Subcutaneous abdominal adipose tissue (tissue), 5 donors: ENCODE measurements around the gene KCNC4.

Experiments used
- H3K27ac ChIP-seq: one replicate; pipeline ENCODE4 v1.7.0; 2013; ENCODE audit warnings: low read depth, mild to moderate bottlenecking, inconsistent platforms, low read length, moderate library complexity
- H3K27me3 ChIP-seq, 5 donors: one replicate each; pipeline ENCODE4 v1.7.0; 2013; ENCODE audit warnings: low read length in 5 of 5, inconsistent platforms in 1 of 5; ENCODE audit not compliant: control insufficient read depth in 5 of 5, insufficient read depth in 4 of 5
- H3K36me3 ChIP-seq, 5 donors: one replicate each; pipeline ENCODE4 v1.7.0; 2013; ENCODE audit warnings: low read length in 5 of 5; ENCODE audit not compliant: control insufficient read depth in 5 of 5, insufficient read depth in 5 of 5
- H3K4me1 ChIP-seq, 5 donors: one replicate each; pipeline ENCODE4 v1.7.0; 2013; ENCODE audit warnings: low read length in 5 of 5, mild to moderate bottlenecking in 3 of 5, moderate library complexity in 1 of 5; ENCODE audit not compliant: control insufficient read depth in 5 of 5, insufficient read depth in 5 of 5
- H3K4me3 ChIP-seq, 5 donors: one replicate each; pipeline ENCODE4 v1.7.0; 2013; ENCODE audit warnings: low read length in 5 of 5, low read depth in 1 of 5
- H3K9ac ChIP-seq, 5 donors: one replicate each; pipeline ENCODE4 v1.7.0; 2013; ENCODE audit warnings: low read length in 5 of 5, mild to moderate bottlenecking in 4 of 5, moderate library complexity in 3 of 5
- H3K9me3 ChIP-seq, 5 donors: one replicate each; pipeline ENCODE4 v1.7.0; 2013; ENCODE audit warnings: low read length in 5 of 5; ENCODE audit not compliant: control insufficient read depth in 5 of 5
- donor health status: healthy.
- donor health status: healthy.
- donor health status: healthy.
- donor health status: healthy.
- donor health status: healthy.

The KCNC4 gene

GRCh38 chr1:110249256-110249655, 39.1 kb downstream of the KCNC4 start:
- no peaks in the 10 kb centered on the region for H3K36me3 ChIP-seq
- H3K4me1 ChIP-seq = no peaks in the 10 kb centered on the region
- H3K27me3 ChIP-seq = no peaks in the 10 kb centered on the region
- no peaks in the 10 kb centered on the region for H3K9me3 ChIP-seq
- no peak overlapping the region for H3K9ac ChIP-seq
- H3K4me3 ChIP-seq = no peak overlapping the region
- no peak overlapping the region for H3K27ac ChIP-seq

- no peaks in the 10 kb centered on the region for H3K4me1 ChIP-seq
- H3K4me3 ChIP-seq = no peak overlapping the region
- no peak overlapping the region for H3K27ac ChIP-seq
- no peak overlapping the region for H3K9ac ChIP-seq
- H3K27me3 ChIP-seq = no peaks in the 10 kb centered on the region
- no peaks in the 10 kb centered on the region for H3K36me3 ChIP-seq
- H3K9me3 ChIP-seq = no peaks in the 10 kb centered on the region
Observed at GRCh38 chr1:110250008-110250407, 39.9 kb downstream of the KCNC4 start.

GRCh38 chr1:110250749-110251148, 40.6 kb downstream of the KCNC4 start:
- Histone ChIP-seq H3K27ac (no peak overlapping the region), H3K9ac (no peak overlapping the region), H3K4me3 (no peak overlapping the region), H3K36me3 (no peaks in the 10 kb centered on the region), H3K27me3 (no peaks in the 10 kb centered on the region), H3K9me3 (no peaks in the 10 kb centered on the region), H3K4me1 (peaks cover 0 to 5% (median 0%) of the 10 kb centered on the region in 5 donors)

DNA sequence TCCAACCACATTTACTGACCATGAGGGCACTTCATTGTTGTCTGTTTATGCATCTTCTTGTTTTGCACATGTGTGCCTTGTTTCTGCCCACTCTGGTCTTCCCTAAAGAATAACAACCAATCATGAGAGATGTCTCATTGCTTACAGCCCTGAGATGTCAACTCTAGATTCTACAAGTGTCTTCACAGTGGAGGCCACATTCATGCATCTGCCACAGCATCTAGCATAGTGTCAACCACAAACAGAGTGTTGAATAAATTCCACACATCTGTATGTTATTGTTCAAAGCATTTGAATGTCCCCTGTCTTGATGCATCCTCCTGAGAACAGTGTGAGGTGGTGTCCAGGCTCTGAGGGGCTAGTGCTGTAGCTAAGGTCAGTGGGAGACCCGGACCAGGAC, 43.1 kb downstream of the KCNC4 start:
- no peak overlapping the region for H3K27ac ChIP-seq
- no peaks in the 10 kb centered on the region for H3K9me3 ChIP-seq
- H3K9ac ChIP-seq = no peak overlapping the region
- peaks cover 0 to 12% (median 0%) of the 10 kb centered on the region in 5 donors for H3K4me1 ChIP-seq
- H3K4me3 ChIP-seq = no peak overlapping the region
- peaks cover 0 to 2% (median 0%) of the 10 kb centered on the region in 5 donors for H3K27me3 ChIP-seq
- H3K36me3 ChIP-seq = no peaks in the 10 kb centered on the region

GRCh38 chr1:110254604-110255391, 44.7 kb downstream of the KCNC4 start:
- no peak overlapping the region for H3K27ac ChIP-seq
- peaks cover 0 to 12% (median 0%) of the 10 kb centered on the region in 5 donors for H3K4me1 ChIP-seq
- no peaks in the 10 kb centered on the region for H3K36me3 ChIP-seq
- no peaks in the 10 kb centered on the region for H3K9me3 ChIP-seq
- peaks cover 0 to 2% (median 0%) of the 10 kb centered on the region in 5 donors for H3K27me3 ChIP-seq
- H3K9ac ChIP-seq = no peak overlapping the region
- H3K4me3 ChIP-seq = no peak overlapping the region

DNA sequence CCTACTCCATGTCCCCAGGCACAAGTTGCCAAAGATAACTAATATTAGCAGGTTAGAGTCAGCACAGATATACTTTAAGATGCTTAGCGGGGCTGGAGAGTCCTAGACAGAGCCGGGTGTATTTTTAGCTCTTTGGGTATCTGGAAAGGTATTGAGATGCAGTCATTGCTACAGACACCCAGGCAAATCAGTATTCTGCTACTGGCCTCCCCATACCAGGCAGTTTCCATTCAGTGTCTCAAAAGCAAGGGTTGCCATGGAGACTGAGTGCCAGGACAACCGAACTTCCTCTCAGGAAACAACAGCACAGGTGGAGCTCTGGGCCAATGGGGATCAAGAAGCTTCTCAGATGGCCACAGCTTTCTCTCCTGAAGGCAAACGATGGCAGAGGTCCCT, 45.3 kb downstream of the KCNC4 start:
- H3K4me3 ChIP-seq = no peak overlapping the region
- H3K27ac ChIP-seq = no peak overlapping the region
- peaks cover 0 to 2% (median 0%) of the 10 kb centered on the region in 5 donors for H3K27me3 ChIP-seq
- H3K36me3 ChIP-seq = no peaks in the 10 kb centered on the region
- no peak overlapping the region for H3K9ac ChIP-seq
- H3K4me1 ChIP-seq = peaks cover 0 to 12% (median 0%) of the 10 kb centered on the region in 5 donors
- H3K9me3 ChIP-seq = no peaks in the 10 kb centered on the region

DNA sequence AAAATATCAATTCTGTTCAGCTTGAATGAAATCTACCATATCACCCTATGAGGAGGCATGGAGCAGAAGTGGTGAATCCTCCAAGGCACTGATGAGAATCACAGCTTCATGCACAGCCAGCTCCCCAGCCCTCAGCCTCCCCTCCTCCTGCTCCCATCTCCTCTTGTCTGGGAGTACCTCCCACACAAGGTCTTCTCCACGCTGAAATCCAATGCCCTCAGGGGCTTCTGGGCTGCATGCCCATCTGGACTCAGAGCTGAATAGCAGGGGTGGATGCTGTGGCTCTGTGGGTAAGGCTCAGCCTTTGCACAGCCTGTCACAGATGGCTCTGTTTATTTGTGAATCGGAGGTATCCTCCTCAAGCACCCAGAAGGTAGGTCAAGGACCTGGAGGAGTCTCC, 48.6 kb downstream of the KCNC4 start:
- Histone ChIP-seq H3K4me1 (peaks cover 0 to 25% (median 0%) of the 10 kb centered on the region in 5 donors), H3K9ac (no peak overlapping the region), H3K27me3 (peaks cover 0 to 4% (median 0%) of the 10 kb centered on the region in 5 donors), H3K27ac (no peak overlapping the region), H3K4me3 (no peak overlapping the region), H3K9me3 (no peaks in the 10 kb centered on the region), H3K36me3 (no peaks in the 10 kb centered on the region)

GRCh38 chr1:110259770-110260169, 49.7 kb downstream of the KCNC4 start:
- peaks cover 0 to 31% (median 0%) of the 10 kb centered on the region in 5 donors for H3K4me1 ChIP-seq

More at GRCh38 chr1:110259770-110260169, 49.7 kb downstream of the KCNC4 start:
- H3K27me3 ChIP-seq = peaks cover 0 to 4% (median 0%) of the 10 kb centered on the region in 5 donors
- H3K4me3 ChIP-seq = no peak overlapping the region
- no peak overlapping the region for H3K27ac ChIP-seq
- no peaks in the 10 kb centered on the region for H3K9me3 ChIP-seq
- H3K36me3 ChIP-seq = no peaks in the 10 kb centered on the region
- no peak overlapping the region for H3K9ac ChIP-seq
